Gastrocnemius medialis (tissue), 4 donors: ENCODE data around the gene PRLH.

Experiments
- CTCF ChIP-seq, 5 experiments: fragments of 450-650 bp in 3 of 5; fragments of 200-600 bp in 2 of 5; sonication (generic) in 2 of 5; IDR thresholded peaks in 4 of 5; conservative IDR thresholded peaks in 1 of 5; 1 replicate in 4 of 5; 2 replicates in 1 of 5; pipeline ENCODE4 v1.5.1; 2016 to 2019; ENCODE audit warnings: antibody characterized with exemption in 5 of 5, mild to moderate bottlenecking in 3 of 5, moderate library complexity in 3 of 5
- POLR2A ChIP-seq, 2 donors: fragments of 450-650 bp; IDR thresholded peaks; one replicate each; pipeline ENCODE4 v1.6.1; 2017; ENCODE audit warnings: antibody characterized with exemption in 2 of 2, mild to moderate bottlenecking in 2 of 2, moderate library complexity in 2 of 2

GRCh38 chr2:237615631-237616249, 49.4 kb downstream of the PRLH start:
- TF ChIP-seq CTCF (IDR thresholded peaks at IDR 0.05 in 4 of 5, conservative IDR thresholded peaks at IDR 0.05 in 1 of 5) (no peak), POLR2A (IDR thresholded peaks at IDR 0.05) (no peak)
